HepG2 (cell line): ENCODE results near the gene ALDH1A2. TPM values are rescaled to one million over a fixed set of nuclear protein-coding genes. Genes with fewer than 3 reads are reported as not detected.

ENCODE experiments used
- ATAC-seq: fragments of 200-7000 bp; cut with Tn5 transposase; 3 replicates; pipeline ENCODE4 v1.9.1; 2020; ENCODE audit warnings: mild to moderate bottlenecking, moderate library complexity
- BruUV-seq: library from RNA; stranded (reverse); fragments of 400-500 nt; replicated peaks from 2 replicates; lab custom pipeline; 2021; lab: Mats Ljungman, UMichigan
- CTCF ChIA-PET: fragments of 300-600 bp; formaldehyde crosslinking; extraction: SDS; loops from one replicate; lab custom pipeline; 2021; ENCODE audit warnings: low total read pairs, inconsistent platforms, low intra/inter-chr PET ratio; lab: Yijun Ruan, JAX
- POLR2A ChIA-PET: fragments of 350-600 bp; sonication (Branson Sonifier 250); formaldehyde crosslinking; loops from one replicate; lab custom pipeline; 2020; ENCODE audit warnings: antibody characterized with exemption, inconsistent platforms; lab: Yijun Ruan, JAX
- DNase-seq: peaks from one replicate; pipeline ENCODE4 v3.0.0-alpha.2; 2015; ENCODE audit warnings: low spot score
- FAIRE-seq: peaks from 3 replicates; lab custom pipeline; 2011; peaks lifted over from hg19 to GRCh38; lab: Jason Lieb, UNC
- H2AFZ ChIP-seq: one replicate; pipeline ENCODE4 v1.6.1; 2011; ENCODE audit warnings: low read length, inconsistent platforms
- H3K27ac ChIP-seq: fragments of 300-600 bp; 3 replicates; pipeline ENCODE4 v1.8.0; 2011; ENCODE audit warnings: mixed run types, mild to moderate bottlenecking, mixed read lengths, low read length, inconsistent platforms; ENCODE audit not compliant: insufficient read depth; ENCODE audit errors: extremely low read length
- H3K27me3 ChIP-seq, 2 experiments: fragments of 200-600 bp in 1 of 2; 2 replicates in 1 of 2; 3 replicates in 1 of 2; pipeline versions ENCODE4 v1.6.0 to v1.8.0; 2011; ENCODE audit warnings: low read length in 2 of 2, mild to moderate bottlenecking in 2 of 2, moderate library complexity in 2 of 2, inconsistent platforms in 1 of 2; ENCODE audit not compliant: insufficient read depth in 2 of 2, control insufficient read depth in 1 of 2
- H3K36me3 ChIP-seq, 2 experiments: fragments of 200-600 bp in 1 of 2; replicated peaks in 1 of 2; 2 replicates in 1 of 2; 3 replicates in 1 of 2; pipeline versions ENCODE4 v1.5.1 to v1.8.0; 2011; ENCODE audit warnings: low read length in 2 of 2, inconsistent platforms in 1 of 2; ENCODE audit not compliant: insufficient read depth in 2 of 2, control insufficient read depth in 1 of 2
- H3K4me1 ChIP-seq: 2 replicates; pipeline ENCODE4 v1.5.1; 2012; ENCODE audit warnings: low read length, inconsistent platforms; ENCODE audit not compliant: insufficient read depth
- H3K4me2 ChIP-seq: 2 replicates; pipeline ENCODE4 v1.6.0; 2011; ENCODE audit warnings: low read depth, low read length, inconsistent platforms
- H3K4me3 ChIP-seq, 3 experiments: fragments of 200-600 bp in 1 of 3; sonication (generic), shearing (Covaris generic) in 1 of 3; replicated peaks in 1 of 3; 2 replicates each; pipeline ENCODE4 v1.5.1; 2011 to 2016; ENCODE audit warnings: low read length in 3 of 3, inconsistent platforms in 2 of 3, low read depth in 2 of 3, mild to moderate bottlenecking in 2 of 3, control low read depth in 1 of 3, mixed read lengths in 1 of 3; ENCODE audit not compliant: insufficient read depth in 1 of 3
- H3K79me2 ChIP-seq: one replicate; pipeline ENCODE4 v1.6.1; 2011; ENCODE audit warnings: low read length, inconsistent platforms; ENCODE audit not compliant: insufficient read depth
- H3K9ac ChIP-seq: 2 replicates; pipeline ENCODE4 v1.6.0; 2011; ENCODE audit warnings: mild to moderate bottlenecking, low read depth, low read length, inconsistent platforms; ENCODE audit not compliant: insufficient read depth
- H3K9me3 ChIP-seq: 2 replicates; pipeline ENCODE4 v1.5.1; 2012; ENCODE audit warnings: mild to moderate bottlenecking, low read length
- H4K20me1 ChIP-seq: 2 replicates; pipeline ENCODE4 v1.6.0; 2011; ENCODE audit warnings: inconsistent platforms, mild to moderate bottlenecking, low read length, moderate library complexity; ENCODE audit not compliant: insufficient read depth
- DBP ChIP-seq: sonication (generic); formaldehyde crosslinking; IDR thresholded peaks from 2 replicates; pipeline ENCODE4 v1.4.0; 2020; ENCODE audit warnings: missing genetic modification reagents; ENCODE audit errors: not compliant biosample characterization
- GTF3A ChIP-seq: sonication (generic); formaldehyde crosslinking; conservative IDR thresholded peaks from 2 replicates; pipeline ENCODE4 v1.4.0; 2020; ENCODE audit warnings: mild to moderate bottlenecking, missing genetic modification reagents
- ZBTB46 ChIP-seq: sonication (generic); formaldehyde crosslinking; IDR thresholded peaks from 2 replicates; pipeline ENCODE4 v1.4.0; 2020; ENCODE audit warnings: mild to moderate bottlenecking, missing genetic modification reagents, borderline replicate concordance
- ZHX1 ChIP-seq: sonication (generic); formaldehyde crosslinking; IDR thresholded peaks from 2 replicates; pipeline ENCODE4 v1.8.1; 2022; ENCODE audit warnings: low read depth, mild to moderate bottlenecking, missing genetic modification reagents
- ZMYM3 ChIP-seq: sonication (generic); formaldehyde crosslinking; IDR thresholded peaks from 2 replicates; pipeline ENCODE4 v1.5.1; 2020; ENCODE audit warnings: mild to moderate bottlenecking, missing genetic modification reagents
- ZNF841 ChIP-seq: sonication (generic); formaldehyde crosslinking; IDR thresholded peaks from 2 replicates; pipeline ENCODE4 v1.8.1; 2023; ENCODE audit warnings: missing genetic modification reagents, borderline replicate concordance
- ZSCAN30 ChIP-seq: sonication (generic); formaldehyde crosslinking; IDR thresholded peaks from 2 replicates; pipeline ENCODE4 v1.5.0; 2020; ENCODE audit warnings: mild to moderate bottlenecking, missing genetic modification reagents
- whole genome bisulfite sequencing: methylation state at CpG from one replicate; pipeline ENCODE4 v1.1.6; 2017; ENCODE audit warnings: low lambda C conversion rate; 5-methylcytosine and 5-hydroxymethylcytosine counted together
- in situ Hi-C: cut with HindIII; loops from 2 replicates; pipeline ENCODE4 v1.10.0; 2017; ENCODE audit warnings: low pct_unique_long_range_greater_than_20kb; ENCODE audit not compliant: extremely low pct_ligation_motif_present
- intact Hi-C: fragments of 100-400 bp; cut with micrococcal nuclease; formaldehyde crosslinking; loops from one replicate; pipeline ENCODE4 v1.10.0; 2022; ENCODE audit not compliant: unreplicated experiment
- polyA plus RNA-seq, 8 experiments: library from polyadenylated mRNA; depleted of rRNA in 3 of 8; stranded (reverse) in 7 of 8; unstranded in 1 of 8; fragments of >200 nt; fragmentation: Illumina TruSeq in 4 of 8; extraction: Trizol in 4 of 8; gene quantifications; 2 replicates each; pipeline versions ENCODE4 v1.2.1 to v1.2.3, GENCODE V29; 2011 to 2016; ENCODE audit warnings: low read depth in 4 of 8, missing spikeins in 1 of 8, mixed read lengths in 1 of 8; ENCODE audit not compliant: insufficient read depth in 1 of 8
- total RNA-seq, 5 experiments: library from RNA; depleted of rRNA; stranded (reverse); fragments of >200 nt; fragmentation: Illumina TruSeq; extraction: Trizol; gene quantifications; 2 replicates each; pipeline ENCODE4 v1.2.3, GENCODE V29; 2016; ENCODE audit warnings: low read depth in 1 of 5

ALDH1A2 gene
- total and polyA plus RNA-seq, 2 of the 13 experiments (the other 11 are each of a cell fraction or from before 2014, with no cell fraction given), result 0.64 to 0.90 TPM

DNA sequence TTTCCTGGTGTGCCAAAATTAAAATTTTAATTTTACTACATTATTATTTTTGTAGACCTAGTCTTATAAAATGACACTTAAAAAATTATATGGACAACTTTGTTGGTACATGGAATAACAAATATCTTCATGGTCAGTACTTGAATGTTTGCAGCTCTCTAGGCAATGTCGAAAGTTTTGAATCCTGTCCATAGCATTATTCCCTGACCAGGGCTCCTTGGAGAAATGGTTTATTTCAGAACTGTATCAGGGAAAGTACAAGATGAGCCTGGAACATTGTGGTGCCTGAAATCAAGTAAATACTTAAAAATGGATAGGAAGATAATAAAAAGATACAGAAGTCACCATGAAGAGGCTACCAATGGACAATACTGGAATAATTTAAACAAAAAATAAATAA is 47.6 kb downstream of the ALDH1A2 start (continued):
- TF ChIP-seq ZHX1 (CRISPR knock-in tag) (no peak), ZNF841 (no peak), ZSCAN30 (CRISPR knock-in tag) (no peak), ZMYM3 (CRISPR knock-in tag) (no peak), GTF3A (CRISPR knock-in tag) (no peak)
- TF ChIP-seq, all 625 proteins: peak for 0

GRCh38 chr15:58016581-58017175 is 48.8 kb downstream of the ALDH1A2 start:
- 17% methylated on average over 2 of the region's 2 CpGs for WGBS

More at GRCh38 chr15:58016581-58017175, 48.8 kb downstream of the ALDH1A2 start:
- Histone ChIP-seq H3K4me1 (no peaks in the 10 kb centered on the region), H3K27ac (no peak overlapping the region), H3K4me2 (no peak overlapping the region), H3K4me3 (no peak overlapping the region), H3K36me3 (no peaks in the 10 kb centered on the region), H4K20me1 (no peaks in the 10 kb centered on the region), H3K79me2 (no peaks in the 10 kb centered on the region), H3K27me3 (no peaks in the 10 kb centered on the region), H3K9ac (no peak overlapping the region), H3K9me3 (no peaks in the 10 kb centered on the region), H2AFZ (no peak overlapping the region)
- POLR2A ChIA-PET, result no interaction called here
- TF ChIP-seq ZBTB46 (CRISPR knock-in tag) (no peak), DBP (CRISPR knock-in tag) (no peak)
- DNase-seq, result no peak
- FAIRE-seq, result no peak
- intact Hi-C loops (no loop called here), in situ Hi-C loops (no loop called here)
- BruUV-seq, result no TSS peak
- no peak for ATAC-seq
- CTCF ChIA-PET, result no interaction called here
